HuH-7.5 (cell line): ENCODE measurements around the gene NSG2.

Experiments used
- DNase-seq: peaks from one replicate; pipeline ENCODE4 v3.0.0; 2011; ENCODE audit warnings: low spot score

NSG2 gene

GRCh38 chr5:174045470-174046025, at the start of gene NSG2:
Gene NSG2, plus strand, starts transcription at chr5:174045706. Its CDS starts 1,050 bp downstream, at chr5:174046756.
- peak; percentile 80 for DNase-seq

GRCh38 chr5:173997331-173997730, 48.2 kb upstream of the NSG2 start:
- DNase-seq, result no peak

DNA sequence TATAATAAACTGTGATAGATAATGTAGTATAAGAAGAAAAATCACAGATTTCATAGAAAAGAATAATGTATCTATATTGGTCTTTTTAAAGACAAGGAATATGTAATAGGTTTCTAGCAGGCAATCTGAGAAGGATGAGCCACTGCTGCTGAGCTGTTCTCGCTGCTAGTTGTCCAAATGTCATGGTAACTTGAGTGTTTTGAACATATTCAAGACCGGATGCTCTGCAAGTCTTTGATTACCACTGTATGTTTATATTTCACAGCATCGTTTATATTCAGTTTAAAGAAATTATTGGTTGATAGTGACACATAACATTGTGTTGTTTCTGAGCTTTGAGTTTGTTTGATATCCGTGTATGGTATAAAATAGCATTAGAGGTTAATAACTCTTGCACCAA, 47.0 kb upstream of the NSG2 start:
- DNase-seq, result no peak

DNA sequence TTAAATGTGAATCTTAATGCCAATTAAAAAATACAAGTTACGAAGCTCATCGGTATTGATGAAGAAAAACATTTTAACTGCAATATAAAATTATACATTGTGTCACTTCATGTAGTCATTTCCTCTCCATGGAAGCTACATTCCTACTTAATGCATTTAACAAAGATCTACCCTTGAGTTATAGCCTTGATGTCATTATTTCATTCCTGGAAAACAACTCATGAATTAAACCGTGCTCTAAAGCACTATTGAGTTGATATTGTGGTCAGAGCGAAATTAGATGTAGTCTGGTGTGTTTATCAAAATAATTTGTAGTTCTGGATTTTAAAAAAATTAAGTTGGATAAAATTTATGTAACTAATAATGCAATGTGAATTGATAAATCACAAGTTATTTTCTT, 45.4 kb upstream of the NSG2 start:
- DNase-seq, result no peak

DNA sequence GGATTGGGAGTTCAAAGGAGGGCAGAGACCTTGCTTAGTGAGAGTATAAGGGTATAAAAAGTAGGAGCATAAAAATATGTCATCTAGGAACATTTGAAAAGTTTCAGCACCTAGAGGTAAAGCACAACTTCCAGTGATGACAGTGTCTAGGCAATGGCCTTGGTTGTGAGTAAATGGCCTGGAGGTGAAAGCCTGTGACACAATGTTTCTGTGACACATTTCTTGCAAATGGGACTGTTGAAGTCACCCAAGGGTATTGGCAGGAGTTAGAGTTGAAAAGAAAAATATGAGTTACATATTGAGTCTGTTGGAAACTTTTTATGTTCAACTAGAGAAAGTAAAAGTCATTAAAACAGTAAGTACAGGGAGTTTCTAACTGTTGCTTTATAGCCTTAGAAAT, 41.7 kb upstream of the NSG2 start:
- no peak for DNase-seq

- no peak for DNase-seq
Measured at GRCh38 chr5:174008922-174009321, 36.6 kb upstream of the NSG2 start.

DNA sequence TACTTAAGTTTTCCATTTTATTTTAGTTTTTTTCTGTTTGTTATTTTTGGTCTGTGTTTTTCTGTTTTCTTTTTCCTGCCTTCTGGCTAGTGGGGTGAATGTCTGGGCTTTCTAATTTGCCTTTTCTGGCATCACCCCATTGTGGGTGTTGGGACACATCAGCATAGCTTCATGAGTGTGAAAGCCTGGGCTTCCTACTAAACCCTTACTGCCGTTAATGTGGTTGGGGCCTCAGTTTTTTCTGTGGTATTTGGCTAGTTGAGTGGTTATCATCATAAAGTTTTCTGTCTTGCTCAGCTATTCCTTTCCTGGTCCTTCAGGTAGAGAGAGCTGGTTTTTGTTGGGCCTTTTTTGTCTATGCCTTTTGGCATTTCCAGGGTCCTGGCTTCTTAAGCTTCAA, 35.1 kb upstream of the NSG2 start:
- DNase-seq, result no peak

GRCh38 chr5:174011441-174011840, 34.1 kb upstream of the NSG2 start:
- DNase-seq, result no peak

DNA sequence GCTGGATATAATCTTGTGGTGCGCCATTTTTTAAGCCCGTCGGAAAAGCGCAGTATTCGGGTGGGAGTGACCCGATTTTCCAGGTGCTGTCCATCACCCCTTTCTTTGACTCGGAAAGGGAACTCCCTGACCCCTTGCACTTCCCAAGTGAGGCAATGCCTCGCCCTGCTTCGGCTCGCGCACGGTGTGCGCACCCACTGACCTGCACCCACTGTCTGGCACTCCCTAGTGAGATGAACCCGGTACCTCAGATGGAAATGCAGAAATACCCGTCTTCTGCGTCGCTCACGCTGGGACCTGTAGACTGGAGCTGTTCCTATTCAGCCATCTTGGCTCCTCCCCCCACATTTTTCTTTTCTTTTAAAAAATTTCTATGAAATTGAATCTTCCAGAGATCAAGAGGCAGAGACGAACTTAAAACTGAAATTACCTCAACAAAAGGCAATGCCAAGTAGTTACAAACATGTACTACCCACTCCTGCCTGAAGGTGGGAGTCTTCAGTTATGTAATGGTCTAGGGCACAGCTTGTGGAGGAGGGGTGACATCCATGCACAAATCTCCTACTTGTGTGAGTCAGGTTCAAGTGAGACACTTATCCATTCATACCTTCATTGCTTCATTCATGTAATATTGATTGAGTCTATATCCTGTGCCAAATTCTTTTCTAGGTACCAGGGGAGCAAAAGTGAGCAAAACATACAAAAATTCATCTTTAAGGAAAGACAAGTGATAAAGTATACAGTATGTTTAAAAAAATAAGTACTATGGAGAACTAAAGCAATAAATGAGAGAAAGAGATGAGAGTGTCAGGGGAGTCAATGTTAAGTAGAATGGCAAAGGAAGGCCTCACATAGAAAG, 25.2 kb upstream of the NSG2 start:
- peak; percentile 38 for DNase-seq

- DNase-seq, result no peak
Measured at GRCh38 chr5:174020928-174021304, 24.6 kb upstream of the NSG2 start.

DNA sequence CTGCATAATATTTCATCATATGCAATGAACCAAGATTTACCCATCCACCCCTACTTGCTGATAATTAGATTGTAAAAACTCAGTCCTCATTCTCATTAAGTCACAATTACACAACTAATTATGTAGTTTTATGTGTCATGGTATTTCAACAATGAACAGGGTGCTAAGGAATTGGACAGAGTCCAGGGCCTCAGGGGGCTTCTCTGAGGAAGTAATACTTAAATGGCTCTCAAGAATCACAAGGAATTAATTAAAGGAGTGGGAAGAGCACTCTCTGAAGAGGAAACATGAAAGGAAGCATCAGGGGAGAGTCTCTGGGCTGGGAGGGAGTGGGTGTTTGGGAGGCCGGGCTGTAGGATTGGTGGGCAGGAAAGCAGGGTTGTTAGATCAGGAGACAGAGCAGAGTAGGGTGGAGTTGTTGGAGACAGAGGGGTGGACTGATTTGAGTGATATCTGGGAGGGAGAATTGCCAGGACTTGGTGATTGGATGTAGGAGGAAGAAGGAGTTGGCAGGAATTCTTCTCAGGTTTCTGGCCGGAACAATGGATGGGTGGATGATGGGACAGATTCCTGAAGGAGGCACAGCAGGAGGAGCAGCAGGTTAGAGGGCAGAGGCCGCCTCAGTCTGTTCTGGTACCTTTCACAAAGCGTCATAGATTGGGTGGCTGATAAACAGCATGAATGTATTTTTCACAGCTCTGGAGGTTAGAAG, 23.0 kb upstream of the NSG2 start:
- no peak for DNase-seq

DNA sequence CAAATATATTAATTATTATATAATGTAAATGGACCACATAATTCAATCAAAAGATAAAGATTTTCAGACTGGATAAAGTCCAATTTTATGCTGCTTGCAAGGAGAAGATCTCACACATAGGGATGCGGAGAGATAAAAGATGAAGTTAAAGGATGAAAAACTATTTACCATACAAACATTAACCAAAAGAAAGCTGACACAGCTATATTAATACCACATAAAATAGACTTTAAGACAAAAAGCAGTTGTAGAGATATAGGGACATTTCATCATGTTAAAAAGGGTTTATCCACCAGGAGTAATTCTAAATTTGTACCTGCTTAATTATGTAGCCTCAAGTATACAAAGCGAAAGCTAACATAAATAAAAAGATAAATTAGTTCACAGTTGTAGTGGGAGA, 15.2 kb upstream of the NSG2 start:
- no peak for DNase-seq

DNA sequence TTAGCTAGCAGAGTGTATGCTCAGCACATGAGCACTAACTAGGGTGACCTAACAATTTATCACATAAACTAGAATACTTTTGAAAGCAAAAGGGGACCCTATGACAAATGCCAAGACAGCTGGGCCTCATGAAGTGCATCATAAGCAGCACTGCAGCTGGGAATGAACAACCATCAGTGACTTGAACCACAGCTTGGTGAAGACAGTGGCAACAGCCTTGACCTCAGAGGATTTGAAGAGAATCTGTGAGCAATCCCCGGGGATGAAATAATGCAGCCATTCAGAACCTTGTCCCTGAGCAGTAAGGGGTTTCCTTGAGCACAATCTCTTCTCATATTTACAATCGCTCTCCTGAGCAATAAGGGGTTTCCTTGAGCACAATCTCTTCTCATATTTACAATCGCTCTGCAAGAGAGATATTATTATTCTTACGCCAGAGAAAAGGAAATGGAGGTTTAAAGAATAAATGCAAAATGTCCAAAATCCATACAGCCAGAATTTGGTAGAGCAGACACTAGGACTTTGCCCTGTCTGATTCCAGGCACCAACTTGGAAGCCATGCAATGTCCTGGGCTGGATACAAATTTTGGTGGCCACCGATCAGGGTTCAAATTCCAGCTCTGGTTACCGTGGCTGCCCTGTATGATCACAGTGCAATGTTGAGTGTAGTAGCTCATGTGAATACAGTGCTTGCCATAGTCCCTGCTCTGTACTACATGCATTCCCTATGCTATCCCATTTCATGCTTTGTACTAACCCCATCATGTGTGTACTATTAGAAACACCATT, 846 bp upstream of the NSG2 start:
- DNase-seq, result no peak

GRCh38 chr5:174046558-174046957, 1.1 kb downstream of the NSG2 start:
- no peak for DNase-seq

DNA sequence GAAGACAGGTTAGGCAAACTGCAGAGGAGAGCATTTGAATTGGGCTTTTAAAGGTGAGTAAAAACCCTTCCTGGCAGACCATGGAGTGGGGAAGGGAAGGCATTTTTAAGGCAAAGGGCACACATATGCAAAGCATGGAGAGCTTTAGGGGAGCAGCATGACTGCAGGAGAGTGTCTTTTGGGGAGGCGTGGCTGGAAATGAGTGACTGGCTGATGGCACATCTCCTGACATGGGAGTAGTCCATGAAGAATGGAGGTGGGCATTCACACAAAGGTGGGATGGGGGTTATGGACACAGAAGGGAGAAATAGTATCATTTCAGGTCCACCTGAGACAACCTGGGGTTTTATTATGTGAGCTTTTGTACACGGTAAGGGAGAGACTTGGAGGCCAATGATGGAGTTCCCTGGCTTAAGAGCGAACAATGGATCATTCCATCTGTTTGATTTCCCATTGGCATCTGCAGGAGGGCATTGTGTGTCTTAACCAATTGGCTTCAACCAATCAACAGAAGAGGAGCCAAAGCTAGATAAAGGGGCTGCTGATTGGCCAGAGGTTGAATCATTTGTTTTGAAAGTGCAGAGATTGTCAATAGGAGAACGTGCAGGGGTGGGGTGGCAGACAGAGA, 2.1 kb downstream of the NSG2 start:
- no peak for DNase-seq

DNA sequence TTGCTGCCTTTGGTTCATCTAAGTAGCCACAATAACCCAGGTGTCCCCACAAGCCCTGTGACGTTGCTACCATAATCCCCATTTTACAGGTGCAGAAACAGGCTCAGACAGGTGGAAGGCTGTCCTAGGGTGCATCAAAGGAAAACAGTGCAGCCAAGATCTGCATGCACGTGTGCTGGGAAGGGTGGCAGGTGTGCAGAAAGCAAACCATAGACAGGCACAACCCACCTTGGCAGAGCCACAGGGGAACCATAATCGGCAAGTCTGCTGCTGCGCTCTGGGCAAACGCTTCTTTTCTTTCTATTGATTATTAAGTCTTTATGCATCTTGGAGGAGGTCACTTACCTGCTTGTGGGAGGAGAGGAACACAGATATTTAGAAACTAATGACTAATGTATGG, 7.1 kb downstream of the NSG2 start:
- no peak for DNase-seq

- no peak for DNase-seq
Measured at GRCh38 chr5:174053905-174054304, 8.4 kb downstream of the NSG2 start.

- no peak for DNase-seq
Measured at GRCh38 chr5:174056064-174056847, 10.8 kb downstream of the NSG2 start.

GRCh38 chr5:174057206-174057605, 11.7 kb downstream of the NSG2 start:
- no peak for DNase-seq

GRCh38 chr5:174058433-174059122, 13.1 kb downstream of the NSG2 start:
- DNase-seq, result no peak

GRCh38 chr5:174059247-174059646, 13.7 kb downstream of the NSG2 start:
- DNase-seq, result no peak
